Gastrocnemius medialis (tissue), 4 donors: ENCODE results near the gene SERINC5.

Experiments used
- CTCF ChIP-seq, 5 experiments: fragments of 450-650 bp in 3 of 5; fragments of 200-600 bp in 2 of 5; sonication (generic) in 2 of 5; IDR thresholded peaks in 4 of 5; conservative IDR thresholded peaks in 1 of 5; 1 replicate in 4 of 5; 2 replicates in 1 of 5; pipeline ENCODE4 v1.5.1; 2016 to 2019; ENCODE audit warnings: antibody characterized with exemption in 5 of 5, mild to moderate bottlenecking in 3 of 5, moderate library complexity in 3 of 5
- POLR2A ChIP-seq, 2 donors: fragments of 450-650 bp; IDR thresholded peaks; one replicate each; pipeline ENCODE4 v1.6.1; 2017; ENCODE audit warnings: antibody characterized with exemption in 2 of 2, mild to moderate bottlenecking in 2 of 2, moderate library complexity in 2 of 2

DNA sequence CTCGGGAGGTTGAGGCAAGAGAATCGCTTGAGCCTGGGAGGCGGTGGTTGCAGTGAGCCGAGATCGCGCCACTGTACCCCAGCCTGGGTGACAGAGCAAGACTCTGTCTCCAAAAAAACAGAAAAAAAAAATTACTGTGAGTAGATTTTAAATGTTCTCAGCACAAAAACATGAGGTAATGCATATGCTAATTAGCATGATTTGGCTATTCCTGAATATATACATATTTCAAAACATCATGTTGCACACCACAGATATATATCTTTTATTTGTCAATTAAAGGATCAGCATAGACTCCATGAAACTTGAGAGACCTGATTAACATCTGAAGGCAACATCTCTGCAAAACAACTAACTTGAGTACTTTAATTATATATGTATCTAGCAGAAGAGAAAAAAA is 117.4 kb downstream of the SERINC5 start:
- TF ChIP-seq CTCF (IDR thresholded peaks at IDR 0.05 in 4 of 5, conservative IDR thresholded peaks at IDR 0.05 in 1 of 5) (no peak), POLR2A (IDR thresholded peaks at IDR 0.05) (no peak)
